NCI-H526 treated with DMSO at 0.1 percent for 48 hours (cell line): ENCODE results near the gene PCDHGC4.

Experiments
- DNase-seq: peaks from one replicate; lab custom pipeline; 2025; lab: John Stamatoyannopoulos, UW

The PCDHGC4 gene

GRCh38 chr5:141484641-141485311 is at the start of gene PCDHGC4:
Gene PCDHGC4, plus strand, starts transcription at chr5:141485030. Its CDS starts 144 bp downstream, at chr5:141485174.
- DNase-seq, result peak; percentile 64

- DNase-seq, result no peak
Measured at GRCh38 chr5:141437221-141437620, 47.6 kb upstream of the PCDHGC4 start.

- peak; percentile 42 for DNase-seq
Measured at GRCh38 chr5:141439411-141440141, 45.3 kb upstream of the PCDHGC4 start.

GRCh38 chr5:141440341-141440740 is 44.5 kb upstream of the PCDHGC4 start:
- no peak for DNase-seq

- DNase-seq, result no peak
Measured at GRCh38 chr5:141441571-141442170, 43.2 kb upstream of the PCDHGC4 start.

- no peak for DNase-seq
Measured at GRCh38 chr5:141465351-141465750, 19.5 kb upstream of the PCDHGC4 start.

GRCh38 chr5:141475625-141476131 is 9.2 kb upstream of the PCDHGC4 start, which contains the start of gene PCDHGC3:
Gene PCDHGC3, plus strand, starts transcription at chr5:141475966. Its CDS starts 151 bp downstream, at chr5:141476117.
- DNase-seq, result peak; percentile 75

GRCh38 chr5:141476132-141476911 is 8.5 kb upstream of the PCDHGC4 start:
- DNase-seq, result peak; percentile 56

- DNase-seq, result no peak
Measured at GRCh38 chr5:141477044-141477575, 7.7 kb upstream of the PCDHGC4 start.

GRCh38 chr5:141477815-141478214 is 7.0 kb upstream of the PCDHGC4 start:
- no peak for DNase-seq

- peak; percentile 57 for DNase-seq
Measured at GRCh38 chr5:141478321-141478945, 6.4 kb upstream of the PCDHGC4 start.

- DNase-seq, result peak; percentile 15
Measured at GRCh38 chr5:141479776-141480175, 5.1 kb upstream of the PCDHGC4 start.

GRCh38 chr5:141483902-141484301 is 928 bp upstream of the PCDHGC4 start:
- DNase-seq, result no peak

- no peak for DNase-seq
Measured at GRCh38 chr5:141484310-141484640, 555 bp upstream of the PCDHGC4 start.

GRCh38 chr5:141485321-141486055 is 658 bp downstream of the PCDHGC4 start:
- no peak for DNase-seq

GRCh38 chr5:141486091-141486490 is 1.3 kb downstream of the PCDHGC4 start:
- DNase-seq, result no peak

GRCh38 chr5:141487131-141487530 is 2.3 kb downstream of the PCDHGC4 start:
- DNase-seq, result no peak

- DNase-seq, result no peak
Measured at GRCh38 chr5:141488591-141489561, 4.0 kb downstream of the PCDHGC4 start, which contains the start of gene PCDHGC5. Gene PCDHGC5, plus strand, starts transcription at chr5:141489081. Its CDS starts 160 bp downstream, at chr5:141489241.

- DNase-seq, result no peak
Measured at GRCh38 chr5:141489841-141490240, 5.0 kb downstream of the PCDHGC4 start.
